HG02943 (cell line): ENCODE measurements around the gene DAP.
"Not testable (repeated sequence)": the region's sequence is repeated elsewhere in the genome, so short reads cannot be mapped to it uniquely, and the experiment has no call there.

Source experiments
- ATAC-seq: cut with Tn5 transposase; IDR thresholded peaks from one replicate; pipeline ENCODE4 v1.9.1; 2021; ENCODE audit warnings: mild to moderate bottlenecking, low read depth, moderate library complexity; ENCODE audit not compliant: unreplicated experiment

DAP gene

DNA sequence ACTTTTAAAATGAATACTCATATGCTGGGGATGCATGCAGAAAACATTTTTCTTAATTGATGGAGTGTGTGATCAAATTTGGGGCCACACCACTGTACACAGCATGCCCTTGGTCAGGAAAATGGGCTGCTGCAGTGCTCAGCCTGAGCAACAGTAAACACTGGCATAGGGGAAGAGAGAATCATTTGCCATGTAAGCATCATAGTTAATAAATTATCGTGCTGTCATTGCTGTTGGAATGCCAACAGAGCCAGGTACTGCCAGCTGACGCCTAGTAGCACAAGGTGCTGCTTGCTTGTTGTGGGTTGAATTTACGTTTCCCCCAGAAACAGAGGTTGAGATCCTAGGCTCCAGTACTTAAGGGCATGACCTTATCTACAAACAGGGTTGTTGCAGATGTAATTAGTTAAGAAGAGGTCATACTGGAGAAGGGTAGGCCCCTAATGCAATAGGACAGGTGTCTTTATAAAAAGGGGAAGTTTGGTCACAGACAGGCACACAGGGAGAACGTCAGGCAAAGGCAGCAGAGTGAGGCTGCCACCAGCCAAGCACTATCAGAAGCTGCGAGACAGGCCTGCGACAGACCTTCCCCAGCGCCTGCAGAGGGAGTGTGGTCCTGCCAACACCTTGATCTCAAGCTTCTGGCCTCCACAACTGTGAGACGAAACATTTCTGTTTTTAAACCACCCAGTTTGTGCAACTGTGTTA, 25.3 kb downstream of the DAP start:
- peak; percentile 79 for ATAC-seq

DNA sequence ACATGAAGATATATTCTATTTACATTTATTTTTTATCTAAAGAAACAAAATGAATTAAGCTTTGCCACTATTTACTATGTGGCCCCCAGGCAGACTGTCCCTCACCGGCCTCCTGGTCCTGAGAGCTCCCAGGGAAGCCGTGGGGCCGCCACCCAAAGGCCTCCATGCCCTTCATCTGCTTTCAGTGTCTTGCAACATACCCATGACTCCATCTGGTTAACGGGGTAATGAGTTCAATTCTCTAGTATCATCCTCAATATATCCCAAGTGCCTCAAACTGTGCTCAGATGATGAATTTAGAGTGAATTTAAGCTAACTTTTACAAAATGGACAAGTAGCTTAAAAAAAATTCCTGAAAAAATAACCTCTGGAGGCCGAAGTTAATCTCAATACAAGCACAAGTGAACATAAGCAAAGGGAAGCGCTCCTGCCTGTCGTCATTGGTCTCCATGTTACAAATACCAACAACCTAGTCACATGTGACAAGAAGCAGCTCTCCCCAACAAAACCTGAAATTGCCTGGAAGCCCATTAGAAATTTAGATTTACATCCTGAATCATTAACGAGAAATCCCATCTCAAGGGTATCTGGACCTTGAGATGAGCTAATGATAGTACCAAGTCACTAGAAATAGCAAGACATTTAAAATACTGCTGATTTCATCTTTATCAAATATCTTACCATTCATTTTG, 26.1 kb downstream of the DAP start:
- ATAC-seq = no peak

DNA sequence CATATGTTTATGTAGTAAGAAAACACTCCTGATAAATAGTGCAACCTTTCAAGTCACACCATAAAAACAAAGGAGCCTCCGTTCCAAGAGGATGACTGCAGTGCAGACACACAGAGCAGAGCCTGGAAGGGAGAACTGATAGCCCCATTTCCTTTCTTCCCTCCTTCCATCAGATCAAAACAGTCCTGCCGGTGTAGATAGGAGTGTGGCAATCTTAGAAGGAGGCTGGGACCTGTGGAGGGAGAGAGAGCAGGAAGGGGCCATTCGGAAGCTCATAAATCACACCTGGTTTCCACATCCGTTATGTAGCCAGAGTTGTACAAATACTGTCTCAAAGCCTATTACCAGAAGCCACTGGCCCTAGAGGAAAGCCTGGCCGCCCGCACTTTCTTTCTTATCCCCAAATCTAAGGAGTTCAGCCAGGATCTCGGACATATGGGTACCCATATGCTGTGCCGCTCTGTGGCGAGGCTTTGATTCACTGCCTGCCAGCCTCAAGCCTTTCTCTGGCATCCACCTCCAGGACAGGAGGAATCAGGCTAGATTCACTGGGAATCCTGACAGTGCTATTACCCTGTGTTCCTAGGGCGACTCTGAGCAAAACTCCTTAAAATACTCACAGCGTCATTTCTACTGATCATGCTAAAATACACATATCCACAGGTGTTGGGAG, 26.9 kb downstream of the DAP start:
- no peak for ATAC-seq

DNA sequence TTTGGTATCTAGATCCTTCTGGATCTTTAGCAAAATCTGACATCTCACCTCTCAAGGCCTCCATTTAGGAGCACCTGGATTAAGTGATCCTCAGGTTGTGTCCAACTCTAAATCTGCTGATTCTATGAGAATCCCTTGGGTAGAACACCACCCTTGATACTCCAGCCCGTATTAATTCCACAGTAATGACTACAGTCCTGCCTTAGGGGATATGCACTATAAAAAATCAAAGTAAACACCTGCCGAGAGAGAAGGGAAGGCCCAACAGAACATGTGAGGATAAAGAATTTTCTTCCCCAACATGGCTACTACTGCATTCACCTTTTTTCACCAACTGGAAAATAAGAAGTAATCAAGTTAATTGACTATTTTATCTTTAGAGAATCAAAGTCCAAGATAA, 27.6 kb downstream of the DAP start:
- no peak for ATAC-seq

DNA sequence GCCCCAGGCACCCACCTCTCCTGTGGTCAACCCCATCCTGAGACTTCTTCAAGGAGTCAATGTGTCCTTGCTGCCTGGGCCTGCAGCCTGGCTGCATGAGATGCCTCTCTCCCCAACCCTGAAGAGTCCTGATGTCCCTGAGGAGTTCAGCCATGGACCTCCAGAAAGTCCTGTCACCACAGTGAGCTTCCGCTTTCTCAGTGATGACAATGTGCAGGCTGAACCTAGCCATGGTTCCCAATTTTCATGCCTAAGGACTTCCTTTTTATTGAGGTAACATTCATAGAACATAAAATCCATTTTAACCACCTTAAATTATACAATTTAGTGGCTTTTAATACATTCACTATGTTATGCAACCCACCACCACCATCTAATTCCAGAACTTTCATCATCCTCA, 29.1 kb downstream of the DAP start:
- ATAC-seq = no peak

DNA sequence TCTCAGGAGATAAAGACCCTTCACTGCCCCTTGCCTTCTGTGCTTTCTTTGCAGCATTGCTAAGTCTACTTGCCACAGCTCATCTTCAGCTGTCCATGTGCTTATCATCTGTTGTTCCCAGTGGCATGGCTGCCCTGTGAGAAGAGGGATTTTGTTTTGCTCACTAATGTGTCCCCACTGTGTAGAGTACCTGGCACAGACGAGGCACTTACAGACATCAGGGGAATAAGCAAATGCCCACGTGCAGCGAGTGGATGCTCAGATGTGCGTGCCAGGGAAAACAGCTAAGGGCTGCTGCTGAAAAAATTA, 31.0 kb downstream of the DAP start:
- ATAC-seq = no peak

DNA sequence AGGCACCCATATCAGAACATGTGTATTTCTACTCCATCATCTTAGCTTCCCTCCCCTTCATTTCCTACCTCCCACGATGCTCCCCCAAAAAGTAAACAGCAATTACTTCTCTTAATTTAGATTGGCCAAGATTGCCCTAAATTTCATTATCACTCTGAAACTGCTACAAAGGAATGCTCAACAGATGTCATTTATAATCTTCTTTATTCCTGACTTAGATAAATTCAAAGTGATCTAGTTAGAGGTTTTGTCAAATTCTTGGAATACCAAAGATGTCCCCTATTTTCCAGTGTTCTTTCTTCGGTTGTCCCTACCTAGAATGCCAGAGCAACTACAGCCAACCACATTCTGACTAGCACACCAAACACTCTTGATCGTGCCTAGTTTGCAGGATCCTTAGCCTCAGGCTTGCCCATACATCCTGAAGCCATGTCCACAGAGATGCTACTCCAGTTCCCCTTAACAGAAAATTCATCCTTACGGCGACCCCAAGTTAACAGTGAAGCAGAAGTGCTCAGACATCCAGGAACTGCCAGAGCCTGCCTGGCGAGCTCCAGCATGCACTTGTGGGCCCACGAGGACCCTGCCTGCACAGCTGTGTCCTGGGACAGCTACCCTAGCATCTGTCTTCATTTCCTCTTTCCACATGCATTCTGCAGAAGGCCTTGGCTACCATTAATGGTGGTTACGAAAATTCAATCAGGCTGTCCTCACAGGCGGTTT, 31.6 kb downstream of the DAP start:
- no peak for ATAC-seq

DNA sequence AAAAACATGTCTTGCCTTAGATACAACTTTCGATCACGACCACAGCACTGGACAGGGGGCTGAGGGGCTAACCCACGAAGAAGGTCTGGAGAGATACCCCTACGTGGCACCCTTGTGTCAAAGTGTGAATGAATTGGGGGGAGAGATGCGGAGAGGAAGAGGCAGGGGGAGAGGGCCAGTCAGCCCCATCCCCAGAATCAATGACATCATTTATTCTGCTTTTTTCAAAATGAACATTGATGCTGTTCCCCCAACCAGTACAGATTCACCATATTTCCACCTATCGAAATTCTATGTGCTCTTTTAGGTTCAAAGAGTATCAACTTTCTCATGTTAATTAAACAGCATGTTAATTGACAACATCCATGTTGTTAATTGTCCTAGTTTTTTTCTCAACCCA, 32.4 kb downstream of the DAP start:
- no peak for ATAC-seq

DNA sequence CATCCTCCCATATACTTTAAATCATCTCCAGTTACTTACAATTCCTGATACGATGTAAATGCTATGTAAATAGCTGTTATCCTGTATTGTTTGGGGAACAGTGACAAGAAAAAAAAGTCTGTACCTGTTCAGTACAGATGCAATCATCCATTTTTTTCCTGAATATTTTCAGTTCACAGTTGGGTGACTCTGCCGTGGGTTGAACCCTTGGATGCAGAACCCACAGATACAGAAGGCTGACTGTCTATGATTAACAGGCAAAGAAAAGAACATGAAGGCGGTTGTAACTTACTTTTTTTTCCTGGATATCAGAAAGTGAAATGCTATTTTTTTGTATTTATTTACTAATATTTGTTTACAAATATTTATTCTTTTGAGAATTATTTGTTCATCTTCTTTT, 33.2 kb downstream of the DAP start:
- no peak for ATAC-seq

DNA sequence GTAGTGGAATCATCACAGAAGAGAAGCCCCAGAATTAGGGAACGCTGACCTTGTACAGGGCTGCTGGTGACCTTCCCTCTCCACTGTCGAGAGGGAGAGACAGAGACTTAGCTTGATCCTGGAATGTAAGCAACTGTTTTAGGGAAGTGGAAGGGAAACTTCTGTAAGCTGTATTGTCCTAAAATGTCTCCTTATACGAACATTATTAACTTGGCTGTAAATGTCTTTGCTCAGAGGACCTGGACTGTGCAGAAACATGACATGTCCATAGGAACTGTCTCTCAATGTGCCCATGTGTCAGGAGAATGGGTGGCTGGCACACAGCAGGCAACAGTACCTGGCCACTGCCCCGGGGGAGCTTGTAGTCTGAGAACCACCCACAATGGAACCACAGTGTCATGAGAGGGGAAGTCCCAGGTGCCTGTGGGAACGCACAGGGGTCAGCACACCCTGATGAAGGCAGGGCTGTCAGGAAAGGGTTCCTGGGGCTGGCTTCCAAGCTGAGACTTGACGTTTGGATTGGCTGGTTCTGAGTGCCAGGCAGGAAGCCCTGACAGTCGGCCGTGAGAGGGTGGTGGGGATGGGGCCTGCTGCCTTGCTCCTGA, 34.0 kb downstream of the DAP start:
- ATAC-seq = peak; percentile 75

DNA sequence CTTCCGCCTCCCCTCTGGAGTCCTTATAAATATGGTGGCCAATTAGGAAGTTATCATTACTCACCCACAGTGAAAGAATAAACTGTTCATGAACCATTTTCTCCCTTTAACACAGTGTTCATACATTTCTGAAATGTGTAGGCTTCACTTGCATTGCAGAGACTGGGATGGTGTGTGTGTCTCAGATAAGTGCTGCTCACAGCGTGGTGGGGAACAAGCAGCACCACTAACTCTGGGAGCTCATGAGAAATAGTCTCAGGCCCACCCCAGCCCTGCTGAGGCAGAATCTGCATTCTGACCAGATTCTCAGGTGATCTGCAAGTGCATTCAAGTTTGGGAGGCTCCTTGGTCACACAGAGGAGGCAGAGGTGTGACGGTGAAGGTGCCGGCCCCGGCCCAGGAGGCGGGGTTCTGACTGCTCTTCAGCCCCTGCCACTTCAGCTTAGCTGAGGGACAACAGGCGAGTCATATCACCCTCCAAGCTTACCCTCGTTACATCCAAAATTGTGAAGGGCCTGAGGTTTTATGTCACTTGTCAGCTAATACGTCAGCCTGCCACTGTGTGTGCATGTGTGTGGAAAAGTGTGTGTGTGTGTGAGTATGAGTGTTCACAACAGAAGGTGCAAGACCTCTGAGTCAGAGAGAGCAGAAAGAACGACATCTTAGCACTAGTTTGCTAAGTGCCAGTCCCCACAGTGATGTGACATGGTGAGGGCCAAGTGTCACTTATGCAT, 34.7 kb downstream of the DAP start:
- no peak for ATAC-seq

DNA sequence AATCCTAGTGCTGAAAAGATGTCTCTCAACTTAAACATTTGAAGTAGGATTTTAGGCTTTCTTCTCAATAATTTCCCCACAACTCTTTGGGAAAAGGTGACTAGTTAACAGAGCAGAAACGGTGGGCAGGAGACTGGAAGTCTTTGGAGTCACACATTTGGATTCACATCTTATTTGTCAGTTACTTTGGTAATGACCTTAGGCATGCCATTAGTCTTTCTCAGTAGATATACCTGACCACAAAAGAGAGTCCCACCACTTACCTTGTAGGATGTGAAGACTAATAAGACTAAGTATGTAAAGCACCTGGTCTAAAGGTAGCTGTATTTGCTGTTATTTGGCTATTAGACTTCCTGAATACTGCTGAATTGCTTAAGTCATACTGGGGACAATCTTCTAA, 35.4 kb downstream of the DAP start:
- ATAC-seq = no peak

DNA sequence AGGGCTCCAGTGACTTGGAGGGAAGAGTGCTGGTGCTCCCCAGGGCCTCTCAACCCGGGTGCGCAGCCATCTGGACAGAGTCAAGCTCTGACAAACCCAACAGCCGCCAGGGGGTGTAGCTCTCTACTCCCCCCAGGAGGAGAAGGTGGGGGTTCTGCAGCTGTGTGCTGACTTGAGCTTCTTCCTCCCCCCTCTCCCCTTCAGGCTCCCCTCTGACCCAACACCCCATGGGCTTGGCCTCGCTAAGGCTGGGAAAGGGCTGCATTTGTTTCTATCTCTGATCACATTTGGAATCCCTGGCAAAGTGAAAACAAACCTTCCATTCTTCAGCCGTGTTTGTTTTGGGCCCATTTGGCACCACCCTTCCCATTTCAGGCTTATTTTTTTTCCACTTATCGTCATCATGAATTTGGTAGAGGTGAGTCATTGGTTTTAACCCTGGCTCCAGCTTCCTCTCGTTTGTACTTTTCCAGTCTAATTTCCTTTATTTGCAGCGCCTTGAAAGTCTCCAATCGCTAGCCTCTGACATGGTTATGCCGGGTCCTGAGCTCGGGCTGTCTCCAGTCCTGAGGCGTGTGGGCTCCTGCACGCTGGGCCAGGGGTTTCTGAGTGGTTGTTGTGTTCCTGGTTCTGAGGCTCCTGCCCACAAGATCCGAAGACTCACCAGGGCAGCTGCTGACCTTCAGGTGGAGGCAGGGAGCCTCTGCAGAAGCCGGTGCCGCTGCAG, 36.1 kb downstream of the DAP start:
- no peak for ATAC-seq

DNA sequence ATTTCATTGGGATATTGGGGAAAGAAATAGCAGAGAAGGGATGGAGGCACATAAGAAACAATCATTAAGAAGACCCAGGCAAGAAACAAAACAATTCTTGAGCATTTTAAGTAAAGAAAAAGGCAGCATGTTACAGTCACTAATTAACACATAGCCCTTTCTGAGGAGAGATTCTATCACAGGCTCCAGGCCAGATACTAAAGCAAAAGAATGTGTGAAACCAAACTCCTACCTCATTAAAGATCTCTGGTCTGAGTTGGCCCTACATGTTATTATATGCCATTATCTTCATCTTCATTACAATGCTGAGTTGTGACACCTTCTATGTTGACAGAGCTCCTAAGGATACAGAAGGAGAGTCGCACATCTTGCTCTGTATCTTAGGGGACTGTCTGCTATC, 37.5 kb downstream of the DAP start:
- ATAC-seq = no peak

DNA sequence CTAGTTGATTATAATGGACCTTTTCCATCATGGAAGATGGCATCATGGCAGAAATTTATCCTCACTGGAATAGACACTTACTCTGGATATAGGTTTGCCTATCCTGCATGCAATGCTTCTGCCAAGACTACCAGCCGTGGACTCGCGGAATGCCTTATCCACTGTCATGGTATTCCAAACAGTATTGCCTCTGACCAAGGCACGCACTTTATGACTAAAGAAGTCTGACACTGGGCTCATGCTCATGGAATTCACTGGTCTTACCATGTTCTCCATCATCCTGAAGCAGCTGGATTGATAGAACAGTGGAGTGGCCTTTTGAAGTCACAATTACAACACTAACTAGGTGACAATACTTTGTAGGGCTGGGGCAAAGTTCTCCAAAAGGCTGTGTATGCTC, 40.3 kb downstream of the DAP start:
- not testable (repeated sequence) for ATAC-seq

DNA sequence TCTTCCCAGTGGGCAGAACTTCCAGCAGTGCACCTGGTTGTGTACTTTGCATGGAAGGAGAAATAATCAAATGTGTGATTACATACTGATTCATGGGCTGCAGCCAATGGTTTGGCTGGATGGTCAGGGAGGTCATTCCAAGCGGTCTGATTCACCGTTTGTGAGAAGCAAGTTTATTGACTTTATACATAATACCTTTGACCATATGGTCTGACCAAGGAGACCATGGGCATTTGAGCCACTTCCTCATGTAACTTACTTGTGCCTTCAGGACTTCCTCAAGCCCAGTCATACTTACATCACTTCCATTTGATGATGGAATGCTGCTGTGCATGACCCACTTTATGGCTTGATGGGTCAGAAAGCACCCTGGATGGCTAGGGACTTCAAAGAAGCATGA, 41.1 kb downstream of the DAP start:
- no peak for ATAC-seq

DNA sequence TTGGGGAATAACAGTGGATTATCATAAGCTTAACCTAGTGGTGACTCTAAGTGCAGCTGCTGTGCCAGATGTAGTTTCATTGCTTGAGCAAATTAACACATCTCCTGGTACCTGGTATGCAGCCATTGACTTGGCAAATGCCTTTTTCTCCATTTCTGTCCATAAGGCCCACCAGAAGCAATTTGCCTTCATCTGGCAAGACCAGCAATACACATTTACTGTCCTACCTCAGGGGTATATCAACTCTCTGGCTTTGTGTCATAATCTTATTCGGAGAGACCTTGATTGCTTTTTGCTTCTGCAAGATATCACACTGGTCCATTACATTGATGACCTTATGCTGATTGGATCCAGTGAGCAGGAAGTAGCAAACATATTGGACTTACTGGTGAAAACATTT, 42.4 kb downstream of the DAP start:
- ATAC-seq = not testable (repeated sequence)

DNA sequence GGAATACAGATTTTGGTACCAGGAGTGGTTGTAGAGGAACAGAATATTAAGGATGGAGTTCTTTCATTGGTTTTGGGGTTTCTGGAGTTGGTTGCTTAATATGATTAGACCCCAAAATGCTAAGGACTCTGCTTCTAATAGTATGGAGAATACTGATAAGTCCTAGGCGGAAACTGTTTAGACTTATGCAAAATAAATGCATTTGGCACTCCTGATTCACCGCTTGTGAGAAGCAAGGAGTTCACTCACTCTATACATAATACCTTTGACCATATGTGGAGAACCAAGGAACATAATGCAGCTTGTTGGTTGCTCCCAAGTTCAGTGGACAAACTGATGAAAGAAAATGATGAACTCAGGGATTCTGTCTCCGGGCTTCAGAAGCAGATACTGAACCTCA, 44.2 kb downstream of the DAP start:
- ATAC-seq = not testable (repeated sequence)

DNA sequence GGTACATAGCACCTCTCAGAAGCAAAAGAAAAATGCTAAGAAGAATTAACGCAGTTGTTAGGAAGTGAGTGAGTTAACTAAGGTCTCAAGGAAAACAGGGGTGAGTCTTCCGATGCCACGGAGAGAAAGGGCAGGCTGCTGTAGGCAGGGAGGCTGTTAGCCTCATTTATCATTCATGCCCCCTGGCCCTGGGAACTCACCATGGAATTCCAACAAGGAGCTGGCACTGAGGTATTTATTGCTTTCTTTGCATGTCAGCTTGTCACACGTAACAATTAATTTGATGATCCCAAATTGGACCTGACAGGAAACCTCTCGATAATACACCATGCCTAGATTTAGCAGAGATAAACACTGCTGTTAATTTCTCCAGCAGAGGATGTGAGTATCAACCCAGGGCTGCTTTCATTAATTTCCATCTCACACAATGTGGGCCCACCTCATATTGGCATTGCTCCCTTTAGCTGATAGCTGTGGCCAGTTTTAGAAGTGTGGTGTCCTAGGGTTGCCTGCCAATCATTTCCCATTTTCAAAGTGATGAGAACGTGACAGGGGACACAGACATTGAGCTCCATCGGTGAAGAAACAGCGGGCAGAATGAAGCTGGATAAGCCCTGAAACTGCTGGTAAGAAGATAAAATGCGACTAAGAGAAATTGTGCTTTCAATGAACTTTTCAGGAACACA, 45.3 kb downstream of the DAP start:
- no peak for ATAC-seq
